CD14-positive monocyte (primary cell): ENCODE data around the gene GDF10. TPM values are rescaled to one million over a fixed set of nuclear protein-coding genes. Genes with fewer than 3 reads are reported as not detected.

Experiments used
- DNase-seq, 3 donors: peaks; one replicate each; pipeline ENCODE4 v3.0.0-alpha.2; 2011 to 2022
- H2AFZ ChIP-seq: 2 replicates; pipeline ENCODE4 v1.6.0; 2012; ENCODE audit warnings: mild to moderate bottlenecking, low read depth, low read length, inconsistent platforms; ENCODE audit not compliant: insufficient read depth, poor library complexity, severe bottlenecking
- H3K27ac ChIP-seq, 2 donors: 1 replicate in 1 of 2; 2 replicates in 1 of 2; pipeline ENCODE4 v1.5.1; 2012 to 2013; ENCODE audit warnings: low read length in 2 of 2, control low read depth in 1 of 2, inconsistent platforms in 1 of 2, low read depth in 1 of 2, mild to moderate bottlenecking in 1 of 2
- H3K27me3 ChIP-seq, 2 donors: one replicate each; pipeline versions ENCODE4 v1.6.0 to v1.6.1; 2011 to 2013; ENCODE audit warnings: low read length in 2 of 2; ENCODE audit not compliant: control insufficient read depth in 2 of 2, insufficient read depth in 2 of 2
- H3K36me3 ChIP-seq, 2 donors: replicated peaks in 1 of 2; 1 replicate in 1 of 2; 2 replicates in 1 of 2; pipeline versions ENCODE4 v1.5.1 to v1.6.1; 2012 to 2013; ENCODE audit warnings: low read length in 2 of 2, control low read depth in 1 of 2, inconsistent platforms in 1 of 2, mild to moderate bottlenecking in 1 of 2; ENCODE audit not compliant: insufficient read depth in 2 of 2, control insufficient read depth in 1 of 2
- H3K4me1 ChIP-seq, 2 donors: 1 replicate in 1 of 2; 2 replicates in 1 of 2; pipeline versions ENCODE4 v1.5.1 to v1.6.1; 2012 to 2013; ENCODE audit warnings: low read length in 2 of 2, control low read depth in 1 of 2, inconsistent platforms in 1 of 2, mild to moderate bottlenecking in 1 of 2, moderate library complexity in 1 of 2; ENCODE audit not compliant: insufficient read depth in 2 of 2, control insufficient read depth in 1 of 2
- H3K4me2 ChIP-seq: replicated peaks from 2 replicates; pipeline ENCODE3; 2012; ENCODE audit warnings: low read length, moderate library complexity, mild to moderate bottlenecking; ENCODE audit not compliant: poor library complexity, severe bottlenecking; ENCODE audit errors: extremely low read depth
- H3K4me3 ChIP-seq, 3 experiments: fragments of 200-600 bp in 1 of 3; sonication (generic) in 1 of 3; replicated peaks in 1 of 3; 1 replicate in 2 of 3; 2 replicates in 1 of 3; pipeline ENCODE4 v1.5.1; 2011 to 2013; ENCODE audit warnings: low read length in 3 of 3, mild to moderate bottlenecking in 3 of 3, control low read depth in 2 of 3, low read depth in 2 of 3, inconsistent platforms in 1 of 3, moderate library complexity in 1 of 3
- H3K79me2 ChIP-seq: 2 replicates; pipeline ENCODE4 v1.6.0; 2012; ENCODE audit warnings: mild to moderate bottlenecking, control low read depth, inconsistent platforms, low read length, moderate library complexity; ENCODE audit not compliant: insufficient read depth
- H3K9ac ChIP-seq: 2 replicates; pipeline ENCODE4 v1.6.0; 2017; ENCODE audit warnings: low read length, mild to moderate bottlenecking; ENCODE audit not compliant: insufficient read depth, poor library complexity, severe bottlenecking
- H3K9me3 ChIP-seq, 2 donors: replicated peaks in 1 of 2; 1 replicate in 1 of 2; 2 replicates in 1 of 2; pipeline versions ENCODE4 v1.5.1 to v1.6.1; 2012 to 2013; ENCODE audit warnings: low read length in 2 of 2, control low read depth in 1 of 2; ENCODE audit not compliant: control insufficient read depth in 1 of 2, insufficient read depth in 1 of 2
- H4K20me1 ChIP-seq: 2 replicates; pipeline ENCODE4 v1.6.0; 2012; ENCODE audit warnings: mild to moderate bottlenecking, low read length, control low read depth, moderate library complexity; ENCODE audit not compliant: insufficient read depth
- H3K27ac Mint-ChIP-seq, 7 donors: one replicate each; pipeline ENCODE4 v1.8.0; 2020; ENCODE audit warnings: mild to moderate bottlenecking in 7 of 7, mixed read lengths in 7 of 7, moderate library complexity in 6 of 7, inconsistent platforms in 2 of 7
- H3K27me3 Mint-ChIP-seq, 3 donors: one replicate each; pipeline ENCODE4 v1.8.0; 2021 to 2022; ENCODE audit warnings: low read depth in 3 of 3, mild to moderate bottlenecking in 3 of 3, mixed read lengths in 3 of 3, moderate library complexity in 3 of 3, inconsistent platforms in 1 of 3
- H3K36me3 Mint-ChIP-seq, 2 donors: one replicate each; pipeline ENCODE4 v1.8.0; 2020; ENCODE audit warnings: mixed read lengths in 2 of 2, inconsistent platforms in 1 of 2, mild to moderate bottlenecking in 1 of 2
- H3K4me1 Mint-ChIP-seq: one replicate; pipeline ENCODE4 v1.8.0; 2020; ENCODE audit warnings: mild to moderate bottlenecking, mixed read lengths
- H3K4me3 Mint-ChIP-seq, 2 donors: one replicate each; pipeline ENCODE4 v1.8.0; 2020; ENCODE audit warnings: mild to moderate bottlenecking in 2 of 2, mixed read lengths in 2 of 2, moderate library complexity in 1 of 2
- H3K9me3 Mint-ChIP-seq, 7 donors: one replicate each; pipeline ENCODE4 v1.8.0; 2020 to 2022; ENCODE audit warnings: mixed read lengths in 7 of 7, mild to moderate bottlenecking in 6 of 7, moderate library complexity in 6 of 7, inconsistent platforms in 2 of 7
- WGBS: methylation state at CpG from one replicate; pipeline ENCODE4 v1.1.5; 2013; ENCODE audit warnings: missing lambda C conversion rate; ENCODE audit not compliant: insufficient coverage; 5-methylcytosine and 5-hydroxymethylcytosine counted together
- intact Hi-C, 2 donors: fragments of 100-400 bp; cut with micrococcal nuclease; formaldehyde crosslinking; loops; one replicate each; pipeline versions ENCODE4 v1.15.0 to v1.15.1; 2023
- polyA plus RNA-seq, 3 donors: library from polyadenylated mRNA; depleted of rRNA in 1 of 3; unstranded in 2 of 3; stranded (reverse) in 1 of 3; fragments of 300-500 nt in 2 of 3; fragments of >200 nt in 1 of 3; fragmentation: Illumina TruSeq in 2 of 3; gene quantifications; 1 replicate in 2 of 3; 2 replicates in 1 of 3; pipeline ENCODE4 v1.2.3, GENCODE V29; 2012 to 2021
- TF ChIP-seq, protein P1 (sequence below): fragments of 200-600 bp; IDR thresholded peaks from one replicate; pipeline ENCODE4 v1.8.0; 2022; ENCODE audit warnings: antibody characterized with exemption, mild to moderate bottlenecking

GDF10 gene
- polyA plus RNA-seq, 3 donors, result not detected

DNA sequence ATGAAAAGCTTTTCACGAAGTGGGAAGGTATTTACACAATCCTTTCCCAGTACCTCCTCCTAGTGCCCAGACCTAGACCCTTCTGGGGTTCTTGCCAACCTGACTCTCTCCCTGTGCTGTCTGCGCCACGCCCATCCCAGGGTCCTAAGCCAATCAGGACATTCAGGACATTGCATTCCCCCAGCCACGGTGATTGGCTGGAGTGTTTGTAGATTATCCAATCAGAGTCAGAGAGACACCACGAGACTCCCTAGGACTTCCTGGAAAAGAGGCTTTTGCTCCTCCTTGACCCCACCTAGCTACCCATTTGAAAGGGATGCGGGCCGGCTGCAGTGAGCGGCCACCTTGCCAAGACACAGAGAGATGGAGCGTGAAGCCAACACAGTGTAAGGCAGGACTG lies 18.7 kb downstream of the GDF10 start:
- no peaks in the 10 kb centered on the region for H4K20me1 ChIP-seq
- Mint-ChIP-seq H3K9me3 (peaks cover 0 to 1% (median 0%) of the 10 kb centered on the region in 7 donors), H3K36me3 (no peaks in the 10 kb centered on the region), H3K4me3 (no peak overlapping the region), H3K4me1 (no peaks in the 10 kb centered on the region), H3K27me3 (peaks cover 3 to 9% (median 6%) of the 10 kb centered on the region in 3 donors), H3K27ac (no peak overlapping the region)
- WGBS, result 93% methylated on average over 3 of the region's 9 CpGs
- H2AFZ ChIP-seq, result peak overlapping the region; percentile 41
- H3K27ac ChIP-seq, result no peak overlapping the region
- H3K9ac ChIP-seq, result no peak overlapping the region
- no peaks in the 10 kb centered on the region for H3K79me2 ChIP-seq
- no peaks in the 10 kb centered on the region for H3K36me3 ChIP-seq
- H3K4me3 ChIP-seq, result no peak overlapping the region
- H3K4me2 ChIP-seq, result no peak overlapping the region
- no peaks in the 10 kb centered on the region for H3K4me1 ChIP-seq
- intact Hi-C loops, result no loop called here
- no peak for DNase-seq
- no peaks in the 10 kb centered on the region for H3K9me3 ChIP-seq
- TF ChIP-seq, protein P1, sequence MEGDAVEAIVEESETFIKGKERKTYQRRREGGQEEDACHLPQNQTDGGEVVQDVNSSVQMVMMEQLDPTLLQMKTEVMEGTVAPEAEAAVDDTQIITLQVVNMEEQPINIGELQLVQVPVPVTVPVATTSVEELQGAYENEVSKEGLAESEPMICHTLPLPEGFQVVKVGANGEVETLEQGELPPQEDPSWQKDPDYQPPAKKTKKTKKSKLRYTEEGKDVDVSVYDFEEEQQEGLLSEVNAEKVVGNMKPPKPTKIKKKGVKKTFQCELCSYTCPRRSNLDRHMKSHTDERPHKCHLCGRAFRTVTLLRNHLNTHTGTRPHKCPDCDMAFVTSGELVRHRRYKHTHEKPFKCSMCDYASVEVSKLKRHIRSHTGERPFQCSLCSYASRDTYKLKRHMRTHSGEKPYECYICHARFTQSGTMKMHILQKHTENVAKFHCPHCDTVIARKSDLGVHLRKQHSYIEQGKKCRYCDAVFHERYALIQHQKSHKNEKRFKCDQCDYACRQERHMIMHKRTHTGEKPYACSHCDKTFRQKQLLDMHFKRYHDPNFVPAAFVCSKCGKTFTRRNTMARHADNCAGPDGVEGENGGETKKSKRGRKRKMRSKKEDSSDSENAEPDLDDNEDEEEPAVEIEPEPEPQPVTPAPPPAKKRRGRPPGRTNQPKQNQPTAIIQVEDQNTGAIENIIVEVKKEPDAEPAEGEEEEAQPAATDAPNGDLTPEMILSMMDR, result no peak
- H3K27me3 ChIP-seq, result no peaks in the 10 kb centered on the region

DNA sequence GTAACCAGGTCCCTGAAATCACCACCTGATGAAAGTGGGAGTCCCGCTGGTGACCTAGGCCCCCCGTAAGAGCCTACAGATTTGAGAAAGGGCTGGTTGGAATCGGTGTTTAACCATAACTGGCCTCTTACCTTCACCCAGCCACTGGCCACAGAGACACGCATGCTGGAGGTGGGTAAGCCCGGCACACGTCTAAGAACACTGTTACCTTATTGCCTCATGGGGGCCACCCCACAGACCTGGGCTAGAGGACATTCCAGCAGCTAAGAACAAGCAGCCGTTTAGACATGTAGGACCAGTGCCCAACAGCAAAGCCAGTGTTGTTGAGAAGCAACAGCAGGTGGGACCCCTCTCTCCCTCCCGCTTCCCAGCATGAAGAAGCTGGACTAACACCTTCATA lies 19.8 kb downstream of the GDF10 start:
- no peaks in the 10 kb centered on the region for H3K4me1 Mint-ChIP-seq
- intact Hi-C loops, result no loop called here
- Histone ChIP-seq H3K27me3 (no peaks in the 10 kb centered on the region), H3K36me3 (no peaks in the 10 kb centered on the region), H3K9ac (no peak overlapping the region), H4K20me1 (no peaks in the 10 kb centered on the region), H3K79me2 (no peaks in the 10 kb centered on the region), H3K9me3 (no peaks in the 10 kb centered on the region), H3K4me2 (no peak overlapping the region), H3K4me3 (no peak overlapping the region), H3K27ac (no peak overlapping the region), H3K4me1 (no peaks in the 10 kb centered on the region), H2AFZ (no peak overlapping the region)
- no peak overlapping the region for H3K27ac Mint-ChIP-seq
- no peak overlapping the region for H3K4me3 Mint-ChIP-seq
- 91% methylated on average over 5 of the region's 8 CpGs for WGBS
- peaks cover 0 to 1% (median 0%) of the 10 kb centered on the region in 7 donors for H3K9me3 Mint-ChIP-seq
- H3K27me3 Mint-ChIP-seq, result peaks cover 3 to 6% (median 6%) of the 10 kb centered on the region in 3 donors
- no peaks in the 10 kb centered on the region for H3K36me3 Mint-ChIP-seq
- TF ChIP-seq, protein P1, result no peak
- no peak for DNase-seq
